GM13976 (cell line): Measurements from ENCODE around the gene NAT10.
"Not testable (repeated sequence)": the region's sequence is repeated elsewhere in the genome, so short reads cannot be mapped to it uniquely, and the experiment has no call there.

Source experiments
- DNase-seq: peaks from one replicate; pipeline ENCODE4 v3.0.0; 2012; ENCODE audit warnings: low spot score
- CTCF ChIP-seq: IDR thresholded peaks from 2 replicates; pipeline ENCODE4 v1.5.1; 2012; ENCODE audit warnings: borderline replicate concordance, mild to moderate bottlenecking; ENCODE audit not compliant: insufficient read depth; ENCODE audit errors: extremely low read depth, missing control alignments, control extremely low read depth
- in situ Hi-C: fragments of 300-500 bp; cut with MboI; formaldehyde crosslinking; loops from one replicate; pipeline ENCODE4 v1.12.0; 2022; ENCODE audit warnings: low sequenced_read_pairs, mixed read lengths, inconsistent platforms; ENCODE audit not compliant: unreplicated experiment

NAT10 gene

GRCh38 chr11:34105079-34105956 is at the start of gene NAT10:
Gene NAT10, plus strand, starts transcription at chr11:34105629. Its CDS starts 2,597 bp downstream, at chr11:34108226.
- in situ Hi-C loops = no loop called here

DNA sequence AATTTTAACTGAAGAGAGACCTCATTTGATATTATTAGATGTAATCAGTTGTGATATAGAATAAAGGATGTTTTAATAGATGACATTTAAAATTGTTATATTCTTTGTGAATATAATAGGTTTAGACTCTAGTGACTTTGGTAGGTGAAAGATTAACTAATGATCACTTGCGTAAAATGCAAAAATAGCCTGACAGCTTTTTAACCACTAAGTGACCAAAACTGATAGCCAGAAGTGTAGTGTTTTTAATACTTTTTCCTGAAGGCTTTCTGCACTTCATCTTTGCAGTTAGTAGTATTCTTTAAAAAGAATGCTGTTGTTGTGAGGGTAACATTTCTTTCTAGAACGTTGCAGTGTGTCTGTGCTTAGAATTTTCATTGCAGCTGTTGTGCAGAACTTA is 48.8 kb upstream of the NAT10 start:
- TF ChIP-seq CTCF = no peak
- no peak for DNase-seq
- in situ Hi-C loops = no loop called here

More at GRCh38 chr11:34105079-34105956, at the start of gene NAT10:
- no peak for TF ChIP-seq CTCF
- DNase-seq = peak; percentile 92

- in situ Hi-C loops = no loop called here
- no peak for TF ChIP-seq CTCF
- no peak for DNase-seq
Observed at GRCh38 chr11:34063061-34063795, 42.2 kb upstream of the NAT10 start.

GRCh38 chr11:34064291-34064690 is 41.1 kb upstream of the NAT10 start:
- no peak for DNase-seq
- TF ChIP-seq CTCF = no peak
- in situ Hi-C loops = no loop called here

GRCh38 chr11:34065505-34066203 is 39.8 kb upstream of the NAT10 start:
- in situ Hi-C loops = no loop called here
- DNase-seq = no peak
- TF ChIP-seq CTCF = no peak

- DNase-seq, in situ Hi-C loops: not testable (repeated sequence)
Observed at GRCh38 chr11:34066766-34067165, 38.7 kb upstream of the NAT10 start.
